GM12891 (cell line): ENCODE data around the gene KDM1B.
"Not testable (repeated sequence)": the region's sequence is repeated elsewhere in the genome, so short reads cannot be mapped to it uniquely, and the experiment has no call there.

Experiments
- DNase-seq: peaks from one replicate; pipeline ENCODE4 v3.0.0; 2011; ENCODE audit warnings: low spot score; ENCODE audit not compliant: insufficient read length
- FAIRE-seq: peaks from 2 replicates; lab custom pipeline; 2011; peaks lifted over from hg19 to GRCh38; lab: Jason Lieb, UNC
- PAX5 ChIP-seq: IDR thresholded peaks from 2 replicates; pipeline ENCODE4 v1.6.1; 2011; ENCODE audit warnings: low read length, moderate library complexity, mild to moderate bottlenecking; ENCODE audit not compliant: insufficient read depth, severe bottlenecking
- POLR2A ChIP-seq: IDR thresholded peaks from 2 replicates; pipeline ENCODE4 v1.6.1; 2011; ENCODE audit warnings: low read depth, low read length, control low read depth
- POLR2AphosphoS5 ChIP-seq: IDR thresholded peaks from 2 replicates; pipeline ENCODE4 v1.6.1; 2011; ENCODE audit warnings: low read depth, low read length, control low read depth
- POU2F2 ChIP-seq: IDR thresholded peaks from 2 replicates; pipeline ENCODE4 v1.6.1; 2011; ENCODE audit warnings: low read depth, mild to moderate bottlenecking, control low read depth, low read length, moderate library complexity
- SPI1 ChIP-seq: IDR thresholded peaks from 2 replicates; pipeline ENCODE4 v1.6.1; 2011; ENCODE audit warnings: low read depth, low read length, control low read depth
- TAF1 ChIP-seq: IDR thresholded peaks from 2 replicates; pipeline ENCODE4 v1.6.1; 2011; ENCODE audit warnings: low read depth, low read length, control low read depth

The KDM1B gene

DNA sequence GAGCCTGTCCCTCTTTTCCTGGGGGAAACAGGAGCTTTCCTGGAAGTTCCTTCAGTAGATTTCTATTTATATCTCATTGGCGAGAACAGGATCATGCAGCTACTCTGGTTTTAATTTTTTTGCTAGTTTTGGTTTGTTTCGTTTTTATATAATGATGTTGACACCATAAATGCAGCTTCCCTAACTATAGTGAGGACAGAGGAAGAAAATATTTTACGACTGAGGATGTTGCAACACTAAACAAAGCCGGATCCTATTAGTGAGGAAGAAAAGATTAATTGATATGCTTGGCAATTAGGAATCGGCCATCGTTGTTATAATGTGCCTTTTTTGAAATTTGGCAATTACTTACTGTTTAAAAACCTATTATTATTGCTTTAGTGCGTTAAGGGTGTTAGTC is 16.6 kb downstream of the KDM1B start:
- TF ChIP-seq POLR2AphosphoS5 (no peak), TAF1 (no peak), SPI1 (no peak)
- FAIRE-seq (no peak), DNase-seq (no peak)

DNA sequence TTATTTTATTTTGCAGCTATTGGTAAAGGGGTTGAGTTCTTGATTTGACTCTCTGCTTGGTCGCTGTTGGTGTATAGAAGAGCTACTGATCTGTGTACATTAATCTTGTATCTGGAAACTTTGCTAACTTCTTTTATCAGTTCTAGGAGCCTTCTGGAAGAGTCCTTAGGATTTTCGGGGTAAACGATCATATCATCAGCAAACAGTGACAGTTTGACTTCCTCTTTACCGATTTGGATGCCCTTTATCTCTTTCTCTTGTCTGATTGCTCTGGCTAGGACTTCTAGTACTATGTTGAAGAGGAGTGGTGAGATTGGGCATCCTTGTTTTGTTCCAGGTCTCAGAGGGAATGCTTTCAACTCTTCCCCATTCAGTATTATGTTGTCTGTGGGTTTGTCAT is 21.0 kb downstream of the KDM1B start:
- FAIRE-seq, DNase-seq: not testable (repeated sequence)

DNA sequence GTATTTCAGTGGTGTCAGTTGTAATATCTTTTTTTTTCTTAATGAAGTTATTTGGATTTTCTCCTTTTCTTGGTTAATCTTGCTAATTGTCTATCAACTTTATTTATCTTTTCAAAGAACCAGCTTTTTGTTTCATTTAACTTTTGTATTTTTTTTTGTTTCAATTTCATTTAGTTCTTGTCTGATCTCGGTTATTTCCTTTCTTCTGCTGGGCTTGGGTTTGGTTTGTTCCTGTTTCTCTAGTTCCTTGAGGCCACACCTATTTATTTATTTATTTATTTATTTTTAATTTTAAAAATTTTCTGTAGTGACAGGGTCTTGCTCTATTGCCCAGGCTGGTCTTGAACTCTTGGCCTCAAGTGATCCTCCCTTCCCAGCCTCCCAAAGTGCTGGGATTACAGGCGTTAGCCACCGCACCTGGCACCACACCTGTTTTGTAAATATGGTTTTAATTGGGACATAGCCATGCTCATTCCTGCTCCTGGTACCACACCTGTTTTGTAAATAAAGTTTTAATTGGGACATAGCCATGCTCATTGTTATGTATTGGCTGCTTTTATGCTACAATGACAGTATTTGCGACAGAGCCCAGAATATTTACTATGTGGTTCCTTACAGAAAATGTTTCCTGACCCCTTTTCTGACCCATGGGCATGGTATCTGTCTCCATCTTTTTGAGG is 22.2 kb downstream of the KDM1B start:
- DNase-seq (no peak), FAIRE-seq (no peak)
- no peak for TF ChIP-seq SPI1
- no peak for TF ChIP-seq POU2F2
- TF ChIP-seq POLR2AphosphoS5: no peak
- no peak for TF ChIP-seq POLR2A
- TF ChIP-seq TAF1: no peak
- TF ChIP-seq PAX5: no peak

DNA sequence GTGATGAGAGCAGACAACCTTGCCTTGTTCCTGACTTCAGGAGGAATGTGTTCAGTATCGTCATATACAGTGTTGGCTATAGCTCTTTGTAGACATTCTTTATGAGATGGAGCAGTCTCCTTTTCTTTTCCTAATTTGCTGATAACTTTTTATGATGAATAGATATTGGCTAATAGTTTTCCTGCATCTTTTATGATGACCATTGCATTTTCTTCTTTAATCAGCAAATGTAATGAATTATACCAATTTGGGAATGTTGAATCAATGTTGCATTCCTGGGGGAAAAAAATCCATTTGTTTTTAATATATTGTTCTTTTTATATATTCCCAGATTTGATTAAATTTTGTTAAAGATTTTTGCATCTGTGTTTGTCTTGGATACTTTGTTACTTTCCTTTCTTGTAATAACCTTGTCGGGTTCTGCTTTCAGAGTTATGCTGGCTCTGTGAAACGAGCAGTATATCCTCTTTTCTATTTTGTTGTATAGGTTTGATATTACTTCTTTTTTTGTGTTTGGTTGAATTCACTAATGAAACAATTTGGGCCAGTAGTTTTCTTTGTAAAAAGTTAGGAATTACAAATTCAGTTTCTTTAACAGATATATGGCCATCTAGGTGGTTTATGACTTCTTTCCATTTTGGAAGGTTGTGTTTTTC is 23.9 kb downstream of the KDM1B start:
- DNase-seq (no peak), FAIRE-seq (no peak)
- no peak for TF ChIP-seq POLR2A
- TF ChIP-seq POLR2AphosphoS5: no peak
- TF ChIP-seq PAX5: no peak
- TF ChIP-seq SPI1: no peak
- TF ChIP-seq TAF1: no peak
- TF ChIP-seq POU2F2: no peak

DNA sequence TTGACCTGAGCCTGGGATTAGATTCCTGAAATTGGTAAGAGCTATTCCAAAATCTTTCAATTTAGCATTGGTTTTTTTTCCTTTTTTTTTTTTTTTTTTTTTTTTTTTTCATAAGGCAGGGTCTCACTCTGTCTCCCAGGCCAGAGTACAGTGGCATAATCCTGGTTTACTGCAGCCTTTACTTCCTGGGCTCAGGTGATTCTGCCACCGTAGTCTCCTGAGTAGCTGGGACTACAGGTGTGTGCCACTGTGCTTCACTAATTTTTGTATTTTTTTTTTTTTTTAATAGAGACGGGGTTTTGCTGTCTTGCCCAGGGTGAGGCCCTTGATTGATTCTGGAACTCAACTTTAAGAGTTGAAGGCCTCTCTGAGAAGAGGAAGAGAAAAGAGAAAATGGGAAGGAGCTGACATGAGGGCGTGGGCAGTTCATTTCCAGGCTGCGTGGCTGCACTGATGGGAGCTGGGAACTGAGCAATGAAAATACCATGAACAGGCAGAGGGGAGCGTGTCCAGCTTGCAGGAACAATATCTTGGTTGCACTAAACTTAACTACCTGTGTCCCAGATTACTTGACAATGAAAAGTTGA is 24.6 kb downstream of the KDM1B start:
- FAIRE-seq: no peak
- TF ChIP-seq POLR2AphosphoS5: no peak

DNA sequence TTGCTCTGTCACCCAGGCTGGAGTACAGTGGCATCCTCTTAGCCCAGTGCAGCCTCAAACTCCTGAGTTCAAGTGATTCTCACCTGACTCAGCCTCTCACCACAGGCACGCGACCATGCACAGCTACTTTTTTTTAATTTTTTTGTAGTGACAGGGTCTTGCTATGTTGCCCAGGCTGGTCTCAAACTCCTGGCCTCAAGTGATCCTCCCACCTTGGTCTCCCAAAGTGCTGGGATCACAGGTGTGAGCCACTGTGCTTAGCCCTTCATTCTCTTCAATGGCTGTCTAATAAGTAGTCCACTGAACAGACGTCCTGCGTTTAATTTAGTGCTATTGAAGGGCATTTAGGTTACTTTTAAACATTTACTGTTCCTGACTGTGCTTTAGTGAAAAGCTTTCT is 27.3 kb downstream of the KDM1B start:
- FAIRE-seq: no peak
- TF ChIP-seq PAX5 (no peak), POLR2A (no peak), POLR2AphosphoS5 (no peak), POU2F2 (no peak), TAF1 (no peak), SPI1 (no peak)
- DNase-seq: no peak

More for the DNA sequence above, 24.6 kb downstream of the KDM1B start:
- no peak for DNase-seq

DNA sequence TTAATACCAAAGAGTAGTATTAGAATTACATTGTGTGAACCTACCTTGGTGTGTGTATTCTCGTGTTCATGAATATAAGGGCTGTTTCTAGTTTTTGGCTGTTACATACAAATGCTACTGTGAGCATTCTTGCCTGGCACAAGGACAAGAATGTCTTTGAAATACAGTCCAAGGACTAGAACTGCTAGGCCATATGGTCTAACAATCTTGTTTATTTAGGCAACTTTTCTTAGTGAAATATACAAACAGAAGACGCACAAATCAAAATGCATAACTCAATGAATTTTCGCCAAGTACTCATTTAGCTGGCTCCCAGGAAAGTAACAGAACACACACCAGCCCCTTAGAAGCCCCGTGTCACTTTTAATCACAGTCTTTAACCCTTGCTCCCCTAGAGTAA is 28.5 kb downstream of the KDM1B start:
- TF ChIP-seq TAF1 (no peak), POLR2AphosphoS5 (no peak), SPI1 (no peak), POLR2A (no peak), POU2F2 (no peak), PAX5 (no peak)
- no peak for FAIRE-seq
- no peak for DNase-seq

DNA sequence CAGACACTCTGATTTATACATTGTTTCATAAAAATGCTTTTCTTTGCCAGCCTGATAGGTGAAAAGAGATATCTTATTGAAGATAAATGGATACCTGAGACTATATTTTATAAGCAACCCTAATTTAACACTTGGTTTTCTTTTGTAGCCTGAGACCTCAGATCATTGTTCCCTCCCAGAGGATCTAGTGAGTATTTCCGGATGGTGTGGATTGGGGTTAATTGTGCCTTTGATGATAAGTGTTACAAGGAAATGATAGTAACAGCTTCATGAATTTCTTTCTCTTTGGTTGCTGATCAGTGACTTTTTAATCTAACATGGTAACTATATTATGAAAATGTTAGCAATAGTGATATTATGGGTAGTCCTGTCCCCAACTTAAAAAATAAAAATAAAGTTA is 30.4 kb downstream of the KDM1B start:
- DNase-seq: no peak
- TF ChIP-seq SPI1 (no peak), TAF1 (no peak), POLR2A (no peak), POU2F2 (no peak), POLR2AphosphoS5 (no peak), PAX5 (no peak)
- no peak for FAIRE-seq

DNA sequence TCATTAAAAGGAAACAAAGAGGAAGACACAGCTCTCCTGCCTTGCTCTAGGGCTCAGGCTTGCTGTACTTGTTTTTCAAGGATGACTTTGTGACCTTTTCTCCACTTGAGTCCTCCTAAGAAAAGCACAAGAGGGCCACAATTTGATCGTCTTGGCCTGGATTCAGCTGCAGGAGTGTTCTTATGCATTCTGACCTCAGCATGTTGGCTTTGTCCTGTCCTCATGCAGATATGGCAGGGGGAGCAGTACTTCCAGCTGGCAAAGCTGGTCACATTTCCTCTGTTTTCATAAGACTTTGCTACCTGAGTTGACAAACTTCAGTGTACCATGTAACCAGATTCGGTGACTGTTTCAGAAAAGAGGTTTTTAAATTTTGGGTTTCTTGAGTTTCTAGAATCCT is 30.8 kb downstream of the KDM1B start:
- FAIRE-seq: no peak
- TF ChIP-seq PAX5 (no peak), POLR2A (no peak), POLR2AphosphoS5 (no peak), SPI1 (no peak), TAF1 (no peak), POU2F2 (no peak)
- no peak for DNase-seq

DNA sequence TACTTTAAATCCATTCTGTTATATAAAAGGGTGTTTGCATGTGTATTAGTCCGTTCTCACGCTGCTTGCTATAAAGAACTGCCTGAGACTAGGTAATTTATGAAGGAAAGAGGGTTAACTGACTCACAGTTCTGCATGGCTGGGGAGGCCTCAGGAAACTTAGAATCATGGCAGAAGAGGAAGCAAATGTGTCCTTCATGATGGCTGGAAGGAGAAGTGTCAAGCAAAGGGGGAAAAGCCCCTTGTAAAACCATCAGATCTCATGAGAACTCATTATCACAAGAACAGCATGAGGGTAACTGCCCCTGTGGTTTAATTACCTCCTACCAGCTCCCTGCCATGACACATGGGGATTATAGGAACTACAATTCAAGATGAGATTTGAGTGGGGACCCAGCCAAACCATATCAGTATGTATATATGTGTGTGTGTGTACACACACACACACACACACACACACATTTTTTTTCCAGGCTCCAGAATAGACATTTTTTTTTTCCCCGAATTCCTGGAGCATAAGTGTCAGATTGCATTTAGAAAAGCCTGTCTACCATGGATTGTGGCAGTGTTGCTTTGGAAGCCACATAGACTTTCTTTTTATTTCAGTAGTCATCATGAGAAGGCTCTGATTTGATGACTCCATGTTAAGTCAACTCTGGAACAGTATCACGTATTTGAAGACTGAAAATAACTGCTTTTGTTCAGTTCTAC is 31.5 kb downstream of the KDM1B start:
- DNase-seq (no peak), FAIRE-seq (peak; percentile 26)
- no peak for TF ChIP-seq PAX5
- TF ChIP-seq SPI1: no peak
- TF ChIP-seq POLR2AphosphoS5: no peak
- no peak for TF ChIP-seq POLR2A
